ENCODE data around the gene INPP4B. TPM values are rescaled to one million over a fixed set of nuclear protein-coding genes. Genes with fewer than 3 reads are reported as not detected.

Gene INPP4B
- total RNA-seq, 1 experiment from 2014 or later: 0.07 TPM

GRCh38 chr4:142435599-142436235 is 410.4 kb downstream of the INPP4B start:
- Histone ChIP-seq H2AK5ac (ENCODE audit: insufficient read length, low read length) (no peak overlapping the region), H3K18ac (ENCODE audit: insufficient read length, low read depth, low read length) (peak overlapping the region; percentile 32), H3K14ac (ENCODE audit: insufficient read depth, low read length) (peak overlapping the region; percentile 69), H4K91ac (ENCODE audit: insufficient read length, low read depth, low read length) (no peak overlapping the region), H4K5ac (ENCODE audit: insufficient read length, low read depth, low read length) (no peak overlapping the region), H3K23ac (ENCODE audit: insufficient read length, low read depth, low read length) (no peak overlapping the region), H2BK15ac (ENCODE audit: low read depth, low read length) (no peak overlapping the region), H3K56ac (ENCODE audit: insufficient read length, low read depth, low read length) (no peak overlapping the region), H4K20me1 (ENCODE audit: control insufficient read depth, insufficient read depth, insufficient read length) (no peaks in the 10 kb centered on the region), H3K4me2 (ENCODE audit: insufficient read depth, insufficient read length, low read length) (no peak overlapping the region), H3K9me3 (ENCODE audit: control insufficient read depth, low read depth, low read length) (no peaks in the 10 kb centered on the region), H3K4ac (ENCODE audit: low read depth, low read length) (no peak overlapping the region), H2AFZ (ENCODE audit: low read length) (no peak overlapping the region), H3K27me3 (ENCODE audit: insufficient read depth, low read length) (no peaks in the 10 kb centered on the region), H3K27ac (ENCODE audit: insufficient read length, low read depth, low read length) (no peak overlapping the region), H4K8ac (replicated peaks; ENCODE audit: insufficient read length, low read depth, low read length) (no peak overlapping the region), H2BK5ac (ENCODE audit: insufficient read length, low read length) (no peak overlapping the region), H3T11ph (ENCODE audit: low read length) (no peak overlapping the region), H2BK20ac (ENCODE audit: low read depth, low read length, poor library complexity, severe bottlenecking) (no peak overlapping the region), H3K23me2 (ENCODE audit: insufficient read length, low read depth, low read length, poor library complexity, severe bottlenecking) (no peaks in the 10 kb centered on the region), H3K79me2 (ENCODE audit: insufficient read depth, low read length) (no peaks in the 10 kb centered on the region), H2BK120ac (ENCODE audit: low read depth, low read length, poor library complexity, severe bottlenecking) (no peak overlapping the region), H3K9ac (ENCODE audit: extremely low read depth, insufficient read length, low read length) (no peak overlapping the region), H3K4me1 (ENCODE audit: insufficient read depth, low read length) (no peaks in the 10 kb centered on the region), H3K79me1 (ENCODE audit: insufficient read depth, low read depth, low read length, poor library complexity, severe bottlenecking) (no peaks in the 10 kb centered on the region), H2BK12ac (ENCODE audit: insufficient read length, low read depth, low read length) (no peak overlapping the region)
- Mint-ChIP-seq H3K4me1 (peaks cover 14 to 15% of the 10 kb centered on the region in 2 experiments), H3K4me3 (peak overlapping the region in 1 of 2 experiments; percentile 3; a peak in 1 of 5 replicates), H3K27me3 (ENCODE audit: low read depth) (no peaks in the 10 kb centered on the region), H3K9me3 (peaks cover 3 to 9% of the 10 kb centered on the region in 2 experiments; a peak in 4 of 5 replicates), H3K27ac (peak overlapping the region; percentile 30 to 84 (median 52); a peak in 4 of 7 replicates), H3K36me3 (ENCODE audit: insufficient read depth in 1 of 3, low read depth in 3 of 3) (peaks cover 0 to 19% (median 9%) of the 10 kb centered on the region in 3 experiments; a peak in 4 of 7 replicates)
- TF ChIP-seq, protein P1, sequence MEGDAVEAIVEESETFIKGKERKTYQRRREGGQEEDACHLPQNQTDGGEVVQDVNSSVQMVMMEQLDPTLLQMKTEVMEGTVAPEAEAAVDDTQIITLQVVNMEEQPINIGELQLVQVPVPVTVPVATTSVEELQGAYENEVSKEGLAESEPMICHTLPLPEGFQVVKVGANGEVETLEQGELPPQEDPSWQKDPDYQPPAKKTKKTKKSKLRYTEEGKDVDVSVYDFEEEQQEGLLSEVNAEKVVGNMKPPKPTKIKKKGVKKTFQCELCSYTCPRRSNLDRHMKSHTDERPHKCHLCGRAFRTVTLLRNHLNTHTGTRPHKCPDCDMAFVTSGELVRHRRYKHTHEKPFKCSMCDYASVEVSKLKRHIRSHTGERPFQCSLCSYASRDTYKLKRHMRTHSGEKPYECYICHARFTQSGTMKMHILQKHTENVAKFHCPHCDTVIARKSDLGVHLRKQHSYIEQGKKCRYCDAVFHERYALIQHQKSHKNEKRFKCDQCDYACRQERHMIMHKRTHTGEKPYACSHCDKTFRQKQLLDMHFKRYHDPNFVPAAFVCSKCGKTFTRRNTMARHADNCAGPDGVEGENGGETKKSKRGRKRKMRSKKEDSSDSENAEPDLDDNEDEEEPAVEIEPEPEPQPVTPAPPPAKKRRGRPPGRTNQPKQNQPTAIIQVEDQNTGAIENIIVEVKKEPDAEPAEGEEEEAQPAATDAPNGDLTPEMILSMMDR (conservative IDR thresholded peaks at IDR 0.05): no peak
- WGBS (ENCODE audit: extremely low coverage, insufficient read length, low lambda C conversion rate): no CpG with 5 or more reads among the region's 8 CpGs
- peak; percentile 75 for DNase-seq

All from H9 (cell line).